ENCODE measurements around the gene F2RL2.
"Not testable (repeated sequence)": the region's sequence is repeated elsewhere in the genome, so short reads cannot be mapped to it uniquely, and the experiment has no call there.

Gene F2RL2

DNA sequence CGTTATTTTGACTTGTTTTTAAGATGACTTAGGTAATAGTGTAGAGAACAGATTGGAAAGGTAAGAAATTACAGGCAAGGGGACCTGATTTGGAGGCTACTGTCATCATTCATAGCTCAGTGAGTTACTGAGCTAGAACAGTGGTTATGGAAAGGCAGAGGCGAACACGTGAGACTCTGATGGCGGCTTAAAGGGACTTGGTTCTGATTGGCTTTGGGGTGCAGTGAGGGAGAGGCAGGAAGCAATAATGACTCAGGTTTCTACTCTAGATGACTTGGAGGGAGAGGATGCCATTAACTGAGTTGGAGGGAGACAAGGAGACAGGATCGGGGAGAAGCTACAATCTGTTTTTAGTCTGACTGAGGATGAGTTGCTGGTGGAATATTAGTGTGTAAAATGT is 3.0 kb downstream of the F2RL2 start:
- DNase-seq (ENCODE audit: low read depth in 2 of 2): no peak

DNA sequence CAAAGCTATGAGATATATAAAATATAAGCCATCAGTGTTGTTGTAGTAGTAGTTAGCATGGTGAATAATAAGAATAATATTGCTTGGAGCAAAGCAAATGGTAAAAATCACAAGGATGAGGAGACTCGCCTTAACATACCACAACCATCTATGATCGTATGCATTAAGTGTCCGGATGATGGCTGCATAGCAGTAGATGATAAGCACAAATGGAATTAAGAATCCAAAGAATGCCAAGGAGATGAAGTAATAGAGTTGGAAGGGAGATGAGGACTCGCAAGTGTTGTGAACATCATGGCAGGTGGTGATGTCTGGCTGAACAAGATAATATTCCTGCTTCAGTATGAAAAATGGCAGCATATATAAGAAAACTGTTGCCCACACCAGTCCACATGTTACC is 5.5 kb downstream of the F2RL2 start:
- DNase-seq (ENCODE audit: low read depth in 2 of 2): no peak

DNA sequence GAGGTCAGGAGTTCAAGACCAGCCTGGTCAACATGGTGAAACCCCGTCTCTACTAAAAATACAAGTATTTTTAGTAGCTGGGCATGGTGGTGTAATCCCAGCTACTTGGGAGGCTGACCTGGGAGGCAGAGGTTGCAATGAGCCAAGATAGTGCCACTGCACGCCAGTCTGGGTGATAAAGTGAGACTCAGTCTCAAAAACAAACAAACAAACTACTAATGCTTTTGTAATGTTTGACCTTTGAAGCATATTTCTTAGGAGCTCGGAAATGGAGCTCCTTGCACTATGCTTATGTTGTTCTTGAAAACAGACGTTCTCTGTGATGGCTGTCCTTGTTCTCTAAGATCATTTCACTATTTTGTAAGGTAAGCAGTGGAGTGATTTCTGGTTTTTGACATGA is 6.0 kb downstream of the F2RL2 start:
- DNase-seq (ENCODE audit: low read depth in 2 of 2): no peak

DNA sequence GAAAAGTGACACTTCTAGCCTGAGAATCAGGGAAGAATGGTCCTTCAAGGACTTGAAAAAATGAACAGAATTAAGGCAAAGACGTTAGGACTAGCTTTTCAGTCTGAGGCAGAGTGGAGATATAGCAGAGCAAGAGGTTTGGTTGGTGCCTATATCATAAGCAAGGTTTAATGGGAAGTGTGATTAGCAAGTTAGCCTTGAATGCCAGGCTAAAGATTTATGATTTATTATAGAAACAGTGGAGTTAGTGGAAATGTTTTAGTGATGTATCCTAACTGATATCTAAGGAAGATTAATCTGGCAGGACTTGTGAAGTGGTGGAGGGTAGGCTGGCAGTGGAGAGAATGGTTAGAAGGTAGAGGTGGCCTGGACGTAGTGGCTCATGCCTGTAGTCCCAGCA is 7.0 kb downstream of the F2RL2 start:
- no peak for DNase-seq (ENCODE audit: low read depth in 2 of 2)

DNA sequence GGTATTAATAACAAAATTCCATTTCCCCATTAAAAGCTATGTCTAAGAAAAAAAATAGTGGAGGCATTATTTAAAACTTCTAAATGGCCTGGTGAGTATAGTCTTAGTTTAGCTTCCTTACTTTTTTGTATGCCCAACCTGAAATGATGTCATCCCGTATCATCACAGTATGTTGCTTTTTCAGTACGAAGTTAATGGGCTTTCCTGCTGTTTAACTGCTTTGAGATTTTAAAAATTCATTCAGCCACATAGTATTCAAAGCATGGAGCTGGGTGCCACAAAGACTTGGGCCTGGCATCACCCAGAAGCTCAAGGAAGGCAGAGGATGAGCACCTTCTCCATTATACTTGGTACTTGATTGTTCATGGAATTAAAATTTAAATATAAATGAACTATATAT is 7.4 kb downstream of the F2RL2 start:
- DNase-seq (ENCODE audit: low read depth in 2 of 2): no peak

DNA sequence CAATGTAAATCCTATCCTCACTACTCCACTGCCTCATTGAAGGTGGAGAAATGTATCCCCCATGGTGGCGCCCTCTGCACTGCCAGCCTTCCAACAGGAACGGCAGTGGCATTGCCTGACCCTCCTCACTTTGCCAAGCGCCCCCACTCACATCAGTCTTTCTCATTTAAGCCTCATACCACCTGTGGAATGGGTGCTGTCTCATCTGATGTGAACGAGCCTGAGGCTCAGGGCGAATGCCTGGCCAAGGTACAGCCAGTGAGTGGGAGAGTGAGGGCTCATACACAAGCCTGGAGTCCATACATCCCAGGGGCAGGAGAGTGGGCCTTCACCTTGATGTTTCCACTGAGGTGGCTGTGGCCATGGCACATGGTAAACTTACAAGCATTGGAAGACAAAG is 10.3 kb downstream of the F2RL2 start:
- no peak for DNase-seq (ENCODE audit: low read depth in 2 of 2)

DNA sequence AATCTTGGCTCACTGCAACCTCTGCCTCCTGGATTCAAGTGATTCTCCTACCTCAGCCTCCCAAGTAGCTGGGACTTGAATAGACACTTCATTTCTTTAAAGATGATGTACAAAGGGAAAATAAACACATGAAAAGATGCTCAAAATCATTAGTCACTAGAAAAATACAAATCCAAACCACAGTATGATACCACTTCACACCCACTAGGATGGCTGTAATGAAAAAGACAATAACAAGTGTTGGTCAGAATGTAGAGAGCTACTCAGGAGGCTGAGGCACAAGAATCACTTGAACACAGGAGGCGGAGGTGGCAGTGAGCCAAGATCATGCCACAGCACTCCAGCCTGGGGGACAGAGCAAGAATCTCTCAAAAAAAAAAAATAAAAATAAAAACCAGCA is 13.0 kb downstream of the F2RL2 start:
- no peak for DNase-seq (ENCODE audit: low read depth in 2 of 2)

DNA sequence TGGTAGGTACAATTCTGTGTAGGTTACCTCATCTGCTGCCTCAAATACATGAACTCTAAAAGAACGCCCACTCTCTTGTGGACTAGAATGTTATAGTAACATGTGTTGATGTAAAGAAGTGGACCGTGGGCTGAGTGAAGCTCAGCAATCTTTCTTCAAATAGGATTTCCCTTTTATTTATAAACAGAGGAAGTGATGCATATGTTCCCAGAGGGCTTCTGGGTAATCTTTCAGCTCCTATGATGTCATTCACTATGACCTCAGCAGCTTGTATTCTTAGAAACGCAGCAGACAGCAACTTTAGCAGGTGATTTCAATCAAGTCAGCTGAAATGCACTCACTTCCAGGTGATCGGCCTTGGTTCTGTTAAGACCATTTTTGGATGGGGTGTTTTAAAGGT is 14.4 kb downstream of the F2RL2 start:
- DNase-seq (ENCODE audit: low read depth in 2 of 2): no peak

DNA sequence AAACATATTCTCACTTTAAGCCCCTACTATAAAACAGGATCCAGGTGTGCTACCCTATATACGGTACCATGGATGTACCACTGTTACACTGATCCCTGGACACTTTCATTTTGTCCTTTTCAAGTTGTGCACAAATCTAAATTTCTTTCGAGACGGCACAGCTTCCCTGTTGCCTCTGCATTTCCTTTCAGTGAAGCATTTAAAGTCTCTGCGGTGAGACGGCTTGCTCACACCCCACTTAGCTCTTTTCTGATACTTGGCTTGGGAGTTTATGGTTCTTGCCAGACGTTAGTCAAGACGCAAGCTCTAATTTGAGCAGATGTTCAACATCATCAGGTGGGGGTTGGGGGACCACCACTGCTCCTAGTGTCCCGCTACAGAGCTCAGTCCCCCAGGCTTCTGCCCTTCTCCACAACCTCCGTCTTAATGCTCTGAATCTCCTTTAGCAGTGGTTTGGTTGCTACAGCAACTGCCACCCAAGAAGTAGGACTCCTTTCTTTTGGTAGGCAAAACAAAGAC is 15.8 kb downstream of the F2RL2 start:
- DNase-seq (ENCODE audit: low read depth in 2 of 2): no peak

DNA sequence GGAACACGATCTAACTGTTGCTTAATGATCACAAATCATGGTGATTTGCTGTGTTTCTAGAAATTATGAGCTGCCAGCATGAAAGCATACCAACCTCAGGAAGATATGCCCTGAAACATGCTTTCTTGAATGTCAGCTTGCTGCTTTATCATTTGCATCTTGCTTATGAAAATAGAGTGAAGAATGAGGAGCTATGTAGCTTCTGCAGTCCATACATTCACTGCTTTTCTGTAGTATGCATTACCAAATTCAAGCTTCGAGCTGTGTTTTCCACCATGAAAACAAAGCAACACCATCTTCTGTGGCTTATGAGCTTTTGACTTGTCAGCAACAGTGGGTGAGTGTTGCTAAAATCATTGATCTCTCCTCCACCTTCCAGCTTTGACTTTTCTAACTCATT is 16.5 kb downstream of the F2RL2 start:
- no peak for DNase-seq (ENCODE audit: low read depth in 2 of 2)

DNA sequence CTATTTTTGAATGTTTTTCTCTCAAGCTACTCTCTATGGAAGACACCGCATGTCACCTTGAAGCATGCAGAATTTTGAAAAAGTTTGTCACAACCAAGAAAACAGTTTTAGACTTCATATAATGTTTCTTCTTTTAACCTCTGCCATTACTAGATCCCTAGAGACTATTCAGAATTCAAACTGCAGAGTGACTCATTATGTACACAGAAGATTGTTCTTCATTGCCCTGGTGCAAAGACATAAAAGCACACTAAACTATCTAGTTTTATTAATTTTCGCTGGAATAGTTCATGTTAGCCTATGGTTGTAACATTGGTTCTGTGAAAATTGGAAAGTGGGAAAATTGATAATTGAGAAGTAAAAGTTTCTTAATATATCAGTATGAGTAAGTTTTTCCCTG is 18.4 kb downstream of the F2RL2 start:
- no peak for DNase-seq (ENCODE audit: low read depth in 2 of 2)

DNA sequence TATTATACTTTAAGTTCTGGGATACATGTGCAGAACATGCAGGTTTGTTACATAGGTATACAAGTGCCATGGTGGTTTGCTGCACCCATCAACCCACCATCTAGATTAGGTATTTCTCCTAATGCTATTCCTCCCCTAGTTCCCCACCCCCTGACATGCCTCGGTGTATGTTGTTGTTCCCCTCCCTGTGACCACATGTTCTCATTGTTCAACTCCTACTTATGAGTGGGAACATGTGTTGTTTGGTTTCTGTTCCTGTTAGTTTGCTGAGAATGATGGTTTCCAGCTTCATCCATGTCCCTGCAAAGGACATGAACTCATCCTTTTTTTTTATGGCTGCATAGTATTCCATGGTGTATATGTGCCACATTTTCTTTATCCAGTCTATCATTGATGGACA is 19.2 kb downstream of the F2RL2 start:
- DNase-seq (ENCODE audit: low read depth in 2 of 2): not testable (repeated sequence)

DNA sequence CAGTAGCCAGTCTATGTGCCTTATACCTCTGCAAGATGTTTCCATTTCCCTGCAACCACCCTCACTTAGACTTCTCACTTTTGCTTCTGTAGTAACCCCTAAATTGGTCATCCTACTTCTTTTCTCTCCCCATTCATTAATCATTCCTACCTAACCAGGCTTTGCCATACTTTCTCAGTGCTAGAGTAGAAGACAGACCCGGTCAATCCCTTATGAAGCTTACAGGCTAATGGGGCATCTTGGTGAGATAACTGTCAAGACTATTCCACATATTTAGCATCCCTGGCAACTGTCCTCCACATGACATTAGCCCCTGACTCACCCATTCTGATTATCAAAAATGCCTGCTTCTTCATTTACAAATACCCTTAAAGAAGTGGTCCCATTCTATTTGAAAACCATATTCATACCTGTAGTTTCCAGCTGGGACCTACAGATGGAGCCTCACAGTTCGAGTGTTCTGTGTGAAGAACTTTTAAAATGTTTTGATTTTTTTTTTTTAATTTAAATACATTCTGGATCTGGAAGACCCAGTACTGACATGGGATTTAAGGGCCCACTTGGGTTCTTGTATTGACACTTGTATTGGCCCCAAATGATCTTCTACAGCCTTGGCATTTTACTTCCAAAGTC is 21.0 kb downstream of the F2RL2 start:
- no peak for DNase-seq (ENCODE audit: low read depth in 2 of 2)

DNA sequence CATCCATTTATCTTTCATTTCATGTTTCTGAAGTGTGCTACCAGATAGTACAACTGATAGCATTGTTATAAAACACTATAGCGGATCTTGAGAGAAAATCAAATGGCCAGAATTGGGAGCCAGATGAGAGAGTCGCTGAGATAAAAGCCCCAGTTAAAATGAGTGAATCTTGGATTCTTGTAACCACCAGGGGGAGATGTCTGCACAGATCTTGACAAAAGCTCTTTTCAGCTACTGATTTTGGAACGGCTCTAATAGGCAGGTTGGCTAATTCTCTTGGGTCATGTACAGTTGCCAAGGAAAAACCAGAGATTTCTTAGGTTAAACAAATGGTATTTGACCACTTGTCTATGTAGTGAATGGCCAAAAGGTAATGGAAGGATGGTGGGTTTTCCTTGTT is 21.7 kb downstream of the F2RL2 start:
- peak in 1 of 2 donors; percentile 4 for DNase-seq (ENCODE audit: low read depth in 2 of 2)

DNA sequence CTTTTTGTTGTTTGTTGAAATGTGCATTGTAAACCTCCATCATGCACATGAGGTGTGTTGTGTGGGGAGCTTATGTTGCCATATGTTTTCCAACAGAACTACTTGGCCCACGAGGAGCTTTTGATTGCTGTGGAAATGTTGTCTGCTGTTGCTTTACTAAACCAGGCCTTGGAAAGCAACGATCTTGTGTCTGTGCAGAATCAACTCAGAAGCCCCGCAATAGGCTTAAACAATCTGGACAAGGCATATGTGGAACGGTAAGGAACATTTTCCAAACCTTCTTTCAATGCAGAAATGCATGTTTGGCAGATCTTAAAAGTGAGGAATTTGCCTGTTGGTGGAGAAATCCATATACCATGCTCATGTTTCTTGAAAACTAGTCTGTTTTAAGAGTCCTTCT is 22.5 kb downstream of the F2RL2 start:
- no peak for DNase-seq (ENCODE audit: low read depth in 2 of 2)

DNA sequence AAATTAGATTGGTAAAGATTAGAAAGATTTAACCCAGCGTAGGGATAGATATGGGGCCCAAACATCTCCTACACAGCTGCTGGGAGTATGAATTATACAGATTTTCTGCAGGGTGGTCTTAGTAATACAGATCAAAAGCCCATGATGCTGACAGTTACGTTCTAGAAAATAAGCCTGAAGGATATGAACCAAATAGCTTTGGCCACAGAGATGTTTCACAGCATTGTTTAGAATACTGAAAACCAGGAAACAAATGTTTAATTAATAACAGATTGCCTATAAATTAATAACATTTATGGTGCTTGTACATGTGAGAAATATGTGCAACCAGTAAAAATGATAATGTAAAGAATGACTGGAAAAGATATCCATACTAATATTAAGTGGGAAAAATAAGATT is 24.7 kb downstream of the F2RL2 start:
- no peak for DNase-seq (ENCODE audit: low read depth in 2 of 2)

DNA sequence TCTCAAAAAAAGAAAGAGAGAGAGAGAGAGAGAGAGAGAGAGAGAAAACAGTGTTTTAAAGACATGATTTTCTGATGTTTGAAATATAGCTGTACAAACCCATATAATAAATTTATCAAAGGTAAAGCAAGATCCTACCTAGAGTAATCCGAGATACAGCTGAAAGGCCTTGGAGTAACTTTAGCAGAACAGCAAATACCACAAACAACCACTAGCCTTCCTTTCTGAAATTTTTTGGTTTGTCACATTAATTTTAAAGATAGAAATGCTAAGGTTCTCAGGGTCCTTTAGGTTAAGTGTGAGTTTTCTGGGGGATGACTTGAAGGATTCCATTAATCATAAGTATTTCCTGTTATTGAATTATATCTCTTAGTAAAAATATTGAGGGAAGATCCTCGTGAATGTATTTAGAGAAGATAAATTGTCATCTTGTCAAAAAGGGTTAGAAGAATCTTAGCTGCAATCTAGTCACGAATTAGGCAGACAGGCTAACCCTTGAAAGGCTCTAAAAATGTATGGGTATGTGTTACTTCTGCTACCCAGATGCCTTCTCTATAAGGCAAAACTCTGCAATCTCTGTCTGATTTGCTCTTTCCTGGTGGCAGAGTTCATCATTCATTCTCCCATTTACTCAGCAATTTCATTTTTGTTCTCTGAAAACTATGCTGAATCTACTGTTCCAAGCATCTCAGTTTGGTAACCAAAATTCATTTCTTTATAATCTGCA is 27.3 kb downstream of the F2RL2 start:
- no peak for DNase-seq (ENCODE audit: low read depth in 2 of 2)

DNA sequence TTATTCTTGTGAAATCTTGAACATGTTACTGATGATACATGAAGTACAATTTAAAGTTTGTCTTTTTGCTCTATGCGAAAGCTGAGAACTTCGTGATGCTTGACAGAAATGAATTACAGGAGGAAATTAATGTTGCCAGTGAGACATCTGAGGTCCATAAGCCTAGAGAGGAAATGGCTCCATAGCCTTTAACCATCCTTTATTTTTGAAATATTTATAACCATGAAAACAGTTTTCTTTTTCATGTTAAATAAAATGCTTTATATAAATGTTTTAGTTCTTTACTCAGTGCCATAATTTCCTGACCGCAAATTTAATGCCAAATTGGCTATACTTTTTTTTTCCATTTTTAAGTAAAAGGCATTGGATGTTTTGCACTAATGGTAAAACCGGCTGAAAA is 29.1 kb downstream of the F2RL2 start:
- DNase-seq (ENCODE audit: low read depth in 2 of 2): no peak

DNA sequence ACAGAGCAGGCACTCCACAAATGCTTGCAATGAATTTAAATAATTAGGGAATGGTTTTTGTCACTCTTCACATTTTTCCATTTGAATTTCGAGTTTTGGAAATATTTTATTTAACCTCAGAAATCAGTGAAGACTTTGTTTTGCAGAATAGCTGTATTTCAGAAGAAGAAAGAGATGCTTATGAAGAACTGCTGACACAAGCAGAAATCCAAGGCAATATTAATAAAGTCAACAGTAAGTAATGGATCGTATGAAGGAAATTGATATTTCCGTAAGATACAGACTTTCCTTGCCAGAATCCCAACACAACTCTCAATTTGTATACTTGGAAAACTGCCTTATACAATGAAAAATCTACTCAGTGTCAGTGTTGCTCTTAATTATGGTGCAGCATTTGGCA is 30.5 kb downstream of the F2RL2 start:
- DNase-seq (ENCODE audit: low read depth in 2 of 2): no peak

DNA sequence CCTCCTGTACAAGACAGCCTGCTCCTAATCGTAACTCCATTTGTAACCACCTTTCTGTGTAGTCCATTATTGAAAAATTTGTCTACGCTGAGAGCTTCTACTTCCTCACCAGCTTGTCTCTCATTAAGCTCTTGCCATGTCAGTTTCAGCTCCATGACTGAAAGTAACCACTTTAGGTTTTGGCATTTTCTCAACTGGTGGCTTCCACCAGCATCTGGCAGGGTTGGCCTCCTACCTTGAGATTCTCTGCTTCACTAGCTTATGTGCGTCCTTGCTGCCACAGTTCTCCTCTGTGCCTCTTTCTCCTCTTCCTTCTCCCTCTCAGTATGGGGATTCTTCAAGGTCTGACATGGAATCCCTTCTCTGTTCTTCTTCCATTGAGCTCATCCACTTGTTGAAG is 31.8 kb downstream of the F2RL2 start:
- DNase-seq (ENCODE audit: low read depth in 2 of 2): no peak

DNA sequence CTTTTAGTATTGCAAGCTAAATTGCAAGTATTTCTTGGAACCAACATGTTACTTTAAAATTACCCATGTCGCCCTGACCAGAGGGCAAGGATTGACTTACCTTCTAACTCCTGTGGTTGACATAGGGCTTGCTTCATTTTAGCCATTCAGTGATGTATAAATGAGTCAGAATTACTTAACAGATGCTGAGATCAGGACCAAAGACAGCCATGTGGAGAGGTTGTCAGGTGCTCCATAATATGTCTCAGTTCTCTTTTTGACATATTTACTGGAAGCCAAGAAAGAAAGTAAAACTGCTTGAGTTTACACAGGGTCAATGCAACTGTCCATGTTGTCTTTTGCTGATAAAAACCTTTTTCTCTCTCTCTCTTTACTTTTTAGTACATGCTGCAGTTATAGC is 33.2 kb downstream of the F2RL2 start:
- no peak for DNase-seq (ENCODE audit: low read depth in 2 of 2)

DNA sequence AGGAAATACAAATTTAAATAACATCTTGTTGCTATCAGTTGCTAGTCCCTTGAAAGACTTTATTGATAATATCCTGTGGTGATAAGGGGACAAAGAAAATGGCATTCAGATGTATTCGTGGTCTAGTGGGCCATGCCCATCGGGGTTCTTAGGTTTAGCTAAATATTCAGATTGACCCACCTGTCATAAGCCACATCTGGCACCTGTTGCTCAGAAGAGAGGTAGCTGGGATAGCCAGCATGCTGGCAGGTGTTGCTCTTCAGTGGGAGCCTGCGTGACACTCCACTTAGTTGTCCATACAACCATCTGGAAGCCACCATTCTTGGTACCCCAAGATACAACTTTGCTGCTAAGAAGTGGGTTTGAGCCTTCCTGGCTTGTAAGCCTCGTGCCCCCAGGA is 36.7 kb downstream of the F2RL2 start:
- no peak for DNase-seq (ENCODE audit: low read depth in 2 of 2)

DNA sequence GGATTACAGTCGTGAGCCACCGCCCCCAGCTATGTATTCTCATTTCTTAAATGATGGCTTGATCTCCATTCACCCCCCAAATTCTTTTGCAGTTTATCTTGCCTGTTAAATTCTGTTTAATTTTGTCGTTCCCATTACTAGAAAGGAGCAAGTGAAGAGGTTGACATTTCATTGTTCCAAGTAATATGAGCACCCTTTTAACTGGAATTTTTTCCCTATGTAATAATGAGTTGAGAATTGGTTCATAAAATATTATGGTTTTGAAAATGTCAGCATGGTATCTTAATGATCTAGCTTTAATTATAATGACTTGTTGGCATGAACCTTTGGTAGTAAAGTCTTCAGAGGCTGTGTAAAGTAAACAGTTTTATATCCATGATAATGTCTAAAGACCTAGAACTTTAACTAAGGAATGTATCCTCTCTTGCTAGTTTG is 37.4 kb downstream of the F2RL2 start:
- DNase-seq (ENCODE audit: low read depth in 2 of 2): no peak

Measured in stimulated activated CD4-positive, alpha-beta T cell treated with anti-CD3 and anti-CD28 coated beads, Interleukin-1b, Interleukin-23, amount 100 ng/mL, for 1 hour (primary cell).